HPDE6-E6E7 (cell line): ENCODE measurements around the gene ZNF662.
"Not testable (repeated sequence)": the region's sequence is repeated elsewhere in the genome, so short reads cannot be mapped to it uniquely, and the experiment has no call there.

Experiments used
- DNase-seq: peaks from one replicate; pipeline ENCODE4 v3.0.0; 2011; ENCODE audit warnings: missing footprints; ENCODE audit errors: extremely low spot score

The ZNF662 gene

GRCh38 chr3:42906070-42906847, at the start of gene ZNF662:
TSS of gene ZNF662 (plus strand) at chr3:42906142. CDS start at chr3:42908115, 1,973 bp downstream.
- DNase-seq: no peak

GRCh38 chr3:42856544-42856943, 49.4 kb upstream of the ZNF662 start:
- no peak for DNase-seq

GRCh38 chr3:42864321-42864950, 41.5 kb upstream of the ZNF662 start:
- DNase-seq: no peak

GRCh38 chr3:42865256-42865655, 40.7 kb upstream of the ZNF662 start:
- DNase-seq: no peak

GRCh38 chr3:42867138-42867537, 38.8 kb upstream of the ZNF662 start:
- no peak for DNase-seq

GRCh38 chr3:42868841-42869240, 37.1 kb upstream of the ZNF662 start:
- no peak for DNase-seq

GRCh38 chr3:42871592-42872196, 34.2 kb upstream of the ZNF662 start:
- DNase-seq: no peak

- no peak for DNase-seq
Measured at GRCh38 chr3:42872718-42873117, 33.2 kb upstream of the ZNF662 start.

- no peak for DNase-seq
Measured at GRCh38 chr3:42873221-42873982, 32.5 kb upstream of the ZNF662 start.

- no peak for DNase-seq
Measured at GRCh38 chr3:42874749-42875148, 31.2 kb upstream of the ZNF662 start.

GRCh38 chr3:42875325-42876151, 30.4 kb upstream of the ZNF662 start, which contains the start of gene CYP8B1:
TSS of gene CYP8B1 (minus strand) at chr3:42875879. CDS start at chr3:42875816, 63 bp downstream.
- DNase-seq: no peak

- no peak for DNase-seq
Measured at GRCh38 chr3:42876401-42876800, 29.5 kb upstream of the ZNF662 start.

- DNase-seq: no peak
Measured at GRCh38 chr3:42876940-42877720, 28.8 kb upstream of the ZNF662 start.

- no peak for DNase-seq
Measured at GRCh38 chr3:42877881-42878280, 28.1 kb upstream of the ZNF662 start.

GRCh38 chr3:42880183-42880582, 25.8 kb upstream of the ZNF662 start:
- DNase-seq: no peak

GRCh38 chr3:42880601-42881451, 25.1 kb upstream of the ZNF662 start:
- peak; percentile 54 for DNase-seq

GRCh38 chr3:42883251-42883930, 22.6 kb upstream of the ZNF662 start:
- DNase-seq: not testable (repeated sequence)

GRCh38 chr3:42884324-42884723, 21.6 kb upstream of the ZNF662 start:
- DNase-seq: no peak

GRCh38 chr3:42886294-42886822, 19.6 kb upstream of the ZNF662 start:
- DNase-seq: no peak
